ENCODE results near the gene RNF34. TPM values are rescaled to one million over a fixed set of nuclear protein-coding genes. Genes with fewer than 3 reads are reported as not detected.

The RNF34 gene
- total RNA-seq, 1 donor from 2014 or later: 45.1 TPM

GRCh38 chr12:121392325-121392716 lies 7.6 kb upstream of the RNF34 start:
- H3K27ac ChIP-seq: no peak overlapping the region
- TF ChIP-seq CTCF (IDR thresholded peaks at IDR 0.05): no peak
- no peaks in the 10 kb centered on the region for H3K27me3 ChIP-seq
- H3K4me3 ChIP-seq: peak overlapping the region in 1 of 2 donors; percentile 19
- DNase-seq (ENCODE audit: low spot score in 2 of 2): no peak
- H3K4me1 ChIP-seq: no peaks in the 10 kb centered on the region
- intact Hi-C loops (cut with DNase I): no loop called here
- no peaks in the 10 kb centered on the region for H3K9me3 ChIP-seq
- H3K36me3 ChIP-seq: no peaks in the 10 kb centered on the region

GRCh38 chr12:121397521-121397920 lies 2.4 kb upstream of the RNF34 start:
- Histone ChIP-seq H3K27ac (no peak overlapping the region), H3K36me3 (no peaks in the 10 kb centered on the region), H3K27me3 (no peaks in the 10 kb centered on the region), H3K4me3 (no peak overlapping the region), H3K9me3 (no peaks in the 10 kb centered on the region), H3K4me1 (peaks cover 0 to 20% of the 10 kb centered on the region in 2 donors)
- intact Hi-C loops (cut with DNase I): no loop called here
- no peak for DNase-seq (ENCODE audit: low spot score in 2 of 2)
- TF ChIP-seq CTCF (IDR thresholded peaks at IDR 0.05): no peak

- no peak for DNase-seq (ENCODE audit: low spot score in 2 of 2)
- no peak overlapping the region for H3K27ac ChIP-seq
- TF ChIP-seq CTCF (IDR thresholded peaks at IDR 0.05): no peak
- H3K27me3 ChIP-seq: no peaks in the 10 kb centered on the region
- H3K9me3 ChIP-seq: no peaks in the 10 kb centered on the region
- H3K36me3 ChIP-seq: no peaks in the 10 kb centered on the region
- H3K4me3 ChIP-seq: no peak overlapping the region
- intact Hi-C loops (cut with DNase I): no loop called here
- H3K4me1 ChIP-seq: peaks cover 0 to 20% of the 10 kb centered on the region in 2 donors
These were observed 1.6 kb upstream of the RNF34 start for GRCh38 chr12:121398355-121398754.

- intact Hi-C loops (cut with DNase I): loop anchor here (1.0 to 2.0 kb wide), 2 partner anchors 48 to 66 kb away; partner anchors contain the start of gene ANAPC5
- peak in 1 of 2 donors; percentile 65 for DNase-seq (ENCODE audit: low spot score in 2 of 2)
These were observed 618 bp downstream of the RNF34 start for GRCh38 chr12:121400332-121401139.

GRCh38 chr12:121403721-121404120 lies 3.8 kb downstream of the RNF34 start:
- H3K27me3 ChIP-seq: no peaks in the 10 kb centered on the region
- no peak overlapping the region for H3K27ac ChIP-seq
- no peak overlapping the region for H3K4me3 ChIP-seq
- no peak for TF ChIP-seq CTCF (IDR thresholded peaks at IDR 0.05)
- peaks cover 17 to 23% of the 10 kb centered on the region in 2 donors for H3K36me3 ChIP-seq
- H3K9me3 ChIP-seq: no peaks in the 10 kb centered on the region
- intact Hi-C loops (cut with DNase I): no loop called here
- DNase-seq (ENCODE audit: low spot score in 2 of 2): no peak
- H3K4me1 ChIP-seq: peaks cover 0 to 20% of the 10 kb centered on the region in 2 donors

More at GRCh38 chr12:121400332-121401139, 618 bp downstream of the RNF34 start:
- peak overlapping the region; percentile 95 to 99 for H3K4me3 ChIP-seq
- peaks cover 0 to 20% of the 10 kb centered on the region in 2 donors for H3K4me1 ChIP-seq
- no peaks in the 10 kb centered on the region for H3K27me3 ChIP-seq
- H3K27ac ChIP-seq: peak overlapping the region; percentile 90 to 97
- H3K9me3 ChIP-seq: no peaks in the 10 kb centered on the region
- peak in 1 of 3 experiments; percentile 15 for TF ChIP-seq CTCF (IDR thresholded peaks at IDR 0.05)
- H3K36me3 ChIP-seq: peaks cover 11 to 14% of the 10 kb centered on the region in 2 donors

All from ascending aorta (tissue), 2 donors.